GM12865 (cell line): ENCODE measurements around the gene NDUFAF5.

Experiments used
- DNase-seq: peaks from one replicate; pipeline ENCODE4 v3.0.0; 2010; ENCODE audit warnings: low read depth
- H3K4me3 ChIP-seq: 2 replicates; pipeline ENCODE4 v1.5.1; 2011; ENCODE audit warnings: mild to moderate bottlenecking, low read depth, low read length, control low read depth
- TF ChIP-seq, protein P1 (sequence below): IDR thresholded peaks from 2 replicates; pipeline ENCODE4 v1.5.1; 2011; ENCODE audit warnings: low read length, control low read depth, low read depth, inconsistent platforms; ENCODE audit not compliant: insufficient read depth; ENCODE audit errors: missing control alignments

The NDUFAF5 gene

DNA sequence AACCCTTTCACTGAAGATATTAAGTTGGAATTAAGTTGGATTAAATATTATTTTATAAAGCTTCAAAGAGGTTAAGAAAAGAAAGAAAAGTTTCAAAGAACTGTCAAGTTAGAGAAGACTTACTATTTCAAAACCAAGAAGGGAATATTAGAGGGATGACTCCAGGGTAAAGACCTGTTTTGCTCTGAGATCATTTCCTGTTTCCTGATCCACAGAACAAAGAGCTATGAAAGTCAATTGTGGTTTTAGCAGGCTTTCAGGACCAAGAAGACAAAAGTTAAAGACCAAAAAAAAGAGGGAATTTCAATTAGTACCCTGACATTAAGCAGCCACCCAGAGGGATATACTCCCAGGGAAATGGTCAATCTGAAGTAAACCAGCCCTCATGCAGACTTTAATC, 19.5 kb upstream of the NDUFAF5 start:
- DNase-seq: no peak
- TF ChIP-seq, protein P1, sequence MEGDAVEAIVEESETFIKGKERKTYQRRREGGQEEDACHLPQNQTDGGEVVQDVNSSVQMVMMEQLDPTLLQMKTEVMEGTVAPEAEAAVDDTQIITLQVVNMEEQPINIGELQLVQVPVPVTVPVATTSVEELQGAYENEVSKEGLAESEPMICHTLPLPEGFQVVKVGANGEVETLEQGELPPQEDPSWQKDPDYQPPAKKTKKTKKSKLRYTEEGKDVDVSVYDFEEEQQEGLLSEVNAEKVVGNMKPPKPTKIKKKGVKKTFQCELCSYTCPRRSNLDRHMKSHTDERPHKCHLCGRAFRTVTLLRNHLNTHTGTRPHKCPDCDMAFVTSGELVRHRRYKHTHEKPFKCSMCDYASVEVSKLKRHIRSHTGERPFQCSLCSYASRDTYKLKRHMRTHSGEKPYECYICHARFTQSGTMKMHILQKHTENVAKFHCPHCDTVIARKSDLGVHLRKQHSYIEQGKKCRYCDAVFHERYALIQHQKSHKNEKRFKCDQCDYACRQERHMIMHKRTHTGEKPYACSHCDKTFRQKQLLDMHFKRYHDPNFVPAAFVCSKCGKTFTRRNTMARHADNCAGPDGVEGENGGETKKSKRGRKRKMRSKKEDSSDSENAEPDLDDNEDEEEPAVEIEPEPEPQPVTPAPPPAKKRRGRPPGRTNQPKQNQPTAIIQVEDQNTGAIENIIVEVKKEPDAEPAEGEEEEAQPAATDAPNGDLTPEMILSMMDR: no peak
- H3K4me3 ChIP-seq: no peak overlapping the region

DNA sequence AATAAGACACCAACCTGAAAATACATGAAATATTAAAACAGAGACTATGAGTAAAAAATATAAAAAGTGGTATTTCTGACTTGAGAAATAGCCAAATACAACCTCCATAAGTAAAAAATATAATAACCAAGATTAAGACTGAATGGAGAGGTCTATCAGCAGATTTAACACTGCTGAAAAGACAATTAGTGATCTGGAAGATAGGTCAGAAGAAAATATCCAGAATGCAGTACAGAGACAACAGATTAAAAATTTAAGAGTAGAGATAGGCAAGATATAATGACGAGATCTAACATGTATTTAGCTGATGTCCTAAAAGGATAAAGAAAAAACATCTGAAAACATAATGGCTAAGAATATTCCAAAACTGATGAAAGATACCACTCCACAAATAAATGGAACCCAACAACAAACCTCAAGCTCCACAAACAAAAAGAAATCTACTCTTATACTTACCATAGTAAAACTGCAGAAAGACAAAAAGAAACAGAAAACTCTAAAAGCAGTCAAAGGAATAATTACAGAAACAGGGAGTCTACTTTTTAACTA, 18.9 kb upstream of the NDUFAF5 start:
- H3K4me3 ChIP-seq: no peak overlapping the region
- DNase-seq: no peak
- TF ChIP-seq, protein P1: no peak

DNA sequence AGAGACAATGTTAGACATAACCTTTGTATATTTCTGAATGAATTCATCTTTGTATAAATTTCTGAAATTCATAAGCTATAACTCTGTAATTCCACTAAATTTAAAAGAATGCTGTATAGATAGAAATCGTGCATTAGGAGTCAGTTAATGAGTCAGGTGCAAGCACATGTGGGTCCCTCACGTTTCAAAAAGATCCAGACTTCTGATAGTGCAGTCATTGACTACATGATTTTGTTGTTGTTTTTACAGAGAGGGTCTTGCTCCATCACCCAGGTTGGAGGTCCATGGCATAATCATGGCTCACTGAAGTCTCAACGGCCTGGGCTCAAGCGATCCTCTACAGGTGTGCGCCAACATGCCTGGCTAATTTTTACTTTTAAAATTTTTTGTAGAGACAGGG, 14.7 kb upstream of the NDUFAF5 start:
- no peak overlapping the region for H3K4me3 ChIP-seq
- TF ChIP-seq, protein P1: no peak
- no peak for DNase-seq

DNA sequence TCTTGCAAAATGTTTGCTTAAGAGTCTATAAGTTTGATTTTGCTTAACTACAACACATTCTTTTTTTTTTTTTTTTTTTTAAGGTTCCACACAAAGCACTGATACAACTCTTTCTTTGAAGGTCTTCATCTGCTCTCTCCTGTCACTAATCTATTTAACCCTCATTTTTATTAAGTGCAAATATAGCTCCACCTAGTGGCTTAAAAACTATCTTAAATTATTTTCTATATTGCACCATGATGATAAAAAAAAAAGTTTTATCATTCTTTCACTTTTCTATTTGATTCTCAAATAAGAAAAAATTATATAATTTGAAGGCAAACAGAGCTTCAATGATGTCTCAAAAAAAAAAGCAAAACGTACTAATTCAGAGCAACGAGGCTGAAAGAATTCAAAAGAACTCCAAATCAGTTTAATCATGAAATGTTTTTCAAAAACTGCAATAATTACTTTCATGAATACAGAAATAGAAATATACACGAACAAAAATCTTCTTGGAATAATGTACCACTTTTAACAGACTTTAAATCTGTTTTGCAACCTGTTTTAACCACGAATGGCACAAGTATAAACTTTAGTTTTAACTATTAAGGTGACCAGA, 12.9 kb upstream of the NDUFAF5 start:
- no peak for DNase-seq
- H3K4me3 ChIP-seq: no peak overlapping the region
- TF ChIP-seq, protein P1: peak; percentile 27

DNA sequence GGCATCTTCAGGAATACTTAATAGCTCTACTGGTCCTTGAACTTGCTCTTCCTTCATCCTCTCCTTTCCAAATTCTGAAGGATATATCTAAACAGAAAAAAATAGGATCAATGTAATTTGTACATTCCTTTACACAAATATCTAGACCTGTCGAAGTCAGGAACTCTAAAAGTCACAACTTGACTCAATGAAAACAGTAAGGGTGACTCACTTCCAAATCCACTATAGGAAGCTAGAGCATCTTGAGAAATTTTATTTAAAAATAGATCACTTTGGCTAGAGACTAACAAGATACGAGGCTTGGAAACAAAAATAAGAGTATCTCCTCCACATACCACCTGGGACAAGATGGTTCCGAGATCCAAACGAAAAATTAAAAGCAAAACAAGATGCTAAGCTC, 12.3 kb upstream of the NDUFAF5 start:
- TF ChIP-seq, protein P1: no peak
- no peak for DNase-seq
- no peak overlapping the region for H3K4me3 ChIP-seq

DNA sequence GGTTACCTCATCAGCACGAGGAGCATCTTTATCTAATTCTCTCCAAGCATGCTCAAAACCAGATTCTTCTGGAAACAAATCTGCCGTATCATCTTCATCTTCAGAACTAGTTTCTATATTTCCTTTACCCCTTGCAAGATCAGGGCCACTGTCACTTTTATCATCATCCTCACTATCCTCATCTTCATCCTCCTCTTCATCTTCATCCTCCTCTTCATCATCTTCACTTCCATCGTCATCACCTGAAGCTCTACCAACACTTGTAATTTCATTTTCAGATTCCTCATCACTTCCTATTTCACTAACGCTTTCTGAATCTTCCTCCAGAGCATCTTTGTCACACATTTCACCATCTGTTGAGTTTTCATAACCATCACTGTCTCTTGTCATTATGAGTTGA, 9.0 kb upstream of the NDUFAF5 start:
- TF ChIP-seq, protein P1: no peak

DNA sequence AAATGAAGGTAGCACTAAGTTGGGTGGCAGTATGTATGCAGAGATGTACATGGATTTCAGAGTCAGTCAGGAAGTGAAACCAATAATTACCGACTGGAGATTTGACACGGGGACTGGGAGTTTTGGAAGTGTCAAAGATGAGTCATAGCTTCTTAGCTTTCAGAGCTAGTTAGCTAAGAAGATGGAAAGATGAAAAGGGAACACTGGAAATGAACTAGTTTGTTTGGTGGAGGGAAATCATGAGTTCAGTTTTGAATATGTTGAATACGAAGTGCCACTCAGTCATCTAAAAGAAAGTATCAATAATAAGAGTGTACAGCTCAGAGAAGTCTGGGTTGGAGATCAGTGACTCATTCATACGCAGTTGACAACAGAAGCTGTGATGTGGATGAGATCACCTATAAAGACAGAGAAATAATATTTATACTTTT, 7.6 kb upstream of the NDUFAF5 start:
- H3K4me3 ChIP-seq: no peak overlapping the region
- DNase-seq: peak; percentile 72
- TF ChIP-seq, protein P1: no peak

More for the DNA sequence above, 9.0 kb upstream of the NDUFAF5 start:
- DNase-seq: peak; percentile 9
- no peak overlapping the region for H3K4me3 ChIP-seq
